ENCODE measurements around the gene PEDS1.
A peak's percentile ranks its signal among the peaks of the same experiment; 100 is the strongest.

The PEDS1 gene

DNA sequence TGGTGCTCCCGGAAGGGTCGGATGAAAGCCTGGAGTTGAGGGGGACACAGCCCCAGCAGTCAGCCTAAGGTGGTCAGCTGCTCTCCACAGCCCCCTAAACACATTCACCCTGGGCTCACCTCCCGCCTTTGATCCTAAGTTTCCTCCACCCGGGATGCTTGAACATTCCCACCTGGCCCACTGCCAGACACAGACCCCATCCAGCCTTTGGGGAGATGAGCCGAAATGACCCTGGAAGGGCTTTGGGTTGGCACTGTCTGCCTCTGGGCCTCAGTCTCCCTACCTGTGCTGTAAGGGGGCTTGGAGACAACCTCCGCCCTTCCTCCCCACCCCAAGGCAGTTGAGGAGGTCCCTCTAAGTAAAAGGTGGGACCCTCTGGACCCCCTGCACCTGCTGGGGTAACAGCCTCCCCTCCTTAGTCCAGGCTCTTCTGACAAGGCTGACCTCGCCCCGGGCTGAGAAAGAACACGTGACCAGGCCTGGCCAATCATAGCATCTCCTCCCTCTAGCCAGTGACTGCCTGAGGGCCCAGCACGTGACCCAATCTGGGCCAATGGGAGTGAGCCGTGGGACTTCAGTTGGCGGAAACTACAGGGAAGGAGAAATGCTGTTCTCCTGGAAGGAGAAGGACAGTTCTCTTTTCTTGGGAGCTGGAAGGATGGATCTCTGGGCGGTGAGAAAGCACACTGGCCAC lies 23.7 kb downstream of the PEDS1 start:
- Histone ChIP-seq H3K27me3 (ENCODE audit: insufficient read depth, low read length) (no peaks in the 10 kb centered on the region), H3K4me3 (ENCODE audit: low read length) (no peak overlapping the region), H3K9me3 (ENCODE audit: low read length) (no peaks in the 10 kb centered on the region), H2AFZ (ENCODE audit: low read depth, low read length) (no peak overlapping the region), H3K4me1 (ENCODE audit: insufficient read depth, low read length) (no peaks in the 10 kb centered on the region), H3K36me3 (ENCODE audit: insufficient read depth, low read length) (peaks cover 59% of the 10 kb centered on the region)

DNA sequence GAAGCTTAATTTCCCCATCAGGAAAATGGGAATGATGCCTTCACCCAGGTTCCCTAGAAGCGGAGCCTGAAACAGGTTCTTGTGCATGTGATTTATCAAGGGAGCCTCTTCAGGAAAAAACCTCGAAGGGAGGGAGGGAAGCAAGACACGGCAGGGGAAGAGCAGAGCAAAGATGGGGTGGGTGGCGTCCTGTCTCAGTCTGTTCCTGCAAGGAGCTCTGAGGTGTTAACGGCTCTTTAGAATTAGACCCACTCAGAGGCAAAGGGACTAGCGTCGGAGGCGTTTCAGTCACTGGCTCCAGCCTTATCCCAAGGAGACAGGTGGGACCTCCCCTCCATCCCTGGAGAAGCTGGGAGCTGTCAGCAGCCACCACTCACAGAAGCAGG lies 25.0 kb downstream of the PEDS1 start:
- Histone ChIP-seq H3K4me1 (ENCODE audit: insufficient read depth, low read length) (no peaks in the 10 kb centered on the region), H3K27me3 (ENCODE audit: insufficient read depth, low read length) (no peaks in the 10 kb centered on the region), H3K9me3 (ENCODE audit: low read length) (no peaks in the 10 kb centered on the region), H2AFZ (ENCODE audit: low read depth, low read length) (no peak overlapping the region), H3K4me3 (ENCODE audit: low read length) (no peak overlapping the region), H3K36me3 (ENCODE audit: insufficient read depth, low read length) (peaks cover 68% of the 10 kb centered on the region)

DNA sequence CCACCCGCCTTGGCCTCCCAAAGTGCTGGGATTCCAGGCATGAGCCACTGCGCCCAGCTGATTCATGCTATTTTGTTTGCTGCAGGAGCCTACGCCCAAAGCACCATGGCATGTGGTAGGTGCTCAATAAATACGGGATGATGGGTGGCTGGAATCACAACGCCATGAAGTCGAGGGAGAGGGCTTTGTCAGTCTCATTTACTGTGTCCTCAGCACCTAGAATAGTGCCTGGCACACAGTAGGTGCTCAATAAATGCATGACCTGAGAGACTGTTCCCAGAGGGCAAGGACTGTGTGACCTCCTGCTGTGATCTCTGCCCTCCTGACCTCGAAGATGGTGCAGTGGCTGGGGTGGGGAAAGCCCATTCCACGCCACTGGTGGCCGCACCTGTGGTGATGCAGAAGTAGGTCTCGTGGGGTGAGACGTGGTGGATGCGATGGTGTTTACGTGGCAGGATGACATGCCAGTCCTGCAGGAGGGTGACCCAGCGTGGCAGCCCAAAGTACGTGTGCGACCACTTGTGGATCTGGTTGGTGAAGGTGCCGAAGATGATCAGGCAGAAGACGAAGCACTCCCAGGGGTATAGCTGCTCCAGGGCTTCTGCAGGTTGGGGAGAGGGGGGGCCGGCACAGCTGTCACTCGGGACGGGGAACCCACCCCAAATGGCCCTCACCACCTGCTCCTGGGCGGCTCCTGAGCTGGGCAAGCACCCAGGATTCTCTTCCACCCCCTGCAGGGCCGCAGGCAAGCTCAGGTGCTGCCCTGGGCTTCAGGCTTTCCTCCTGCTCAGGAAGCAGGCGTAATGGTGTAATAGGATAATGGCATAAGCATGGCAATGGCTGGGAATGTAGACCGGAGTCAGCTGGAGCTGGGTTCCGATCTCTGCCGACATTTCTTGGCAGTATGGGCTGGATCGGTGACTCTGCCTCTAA lies 25.7 kb downstream of the PEDS1 start:
- Histone ChIP-seq H3K4me3 (ENCODE audit: low read length) (no peak overlapping the region), H2AFZ (ENCODE audit: low read depth, low read length) (no peak overlapping the region), H3K27me3 (ENCODE audit: insufficient read depth, low read length) (no peaks in the 10 kb centered on the region), H3K9me3 (ENCODE audit: low read length) (no peaks in the 10 kb centered on the region), H3K4me1 (ENCODE audit: insufficient read depth, low read length) (no peaks in the 10 kb centered on the region), H3K36me3 (ENCODE audit: insufficient read depth, low read length) (peaks cover 68% of the 10 kb centered on the region)

DNA sequence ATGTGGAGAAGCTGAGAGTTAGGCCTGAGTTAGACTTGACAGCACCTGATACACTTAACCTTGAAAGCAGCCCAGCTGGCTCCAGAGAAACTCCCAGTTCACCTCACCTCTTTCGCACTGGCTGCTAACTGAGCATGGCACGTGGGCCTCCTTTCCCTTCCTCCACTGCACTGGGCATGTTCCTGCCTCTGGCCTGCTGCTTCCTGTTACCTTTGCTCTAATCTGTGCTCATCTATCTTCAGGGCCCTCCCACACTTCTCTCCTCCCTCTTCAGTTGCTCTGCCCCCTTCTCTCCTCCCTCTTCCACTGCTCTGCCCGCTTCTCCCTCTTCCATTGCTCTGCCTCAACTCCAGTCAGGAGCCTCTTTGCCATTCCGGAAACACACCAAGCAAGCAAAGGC lies 26.9 kb downstream of the PEDS1 start:
- Histone ChIP-seq H3K36me3 (ENCODE audit: insufficient read depth, low read length) (peaks cover 62% of the 10 kb centered on the region), H2AFZ (ENCODE audit: low read depth, low read length) (no peak overlapping the region)

DNA sequence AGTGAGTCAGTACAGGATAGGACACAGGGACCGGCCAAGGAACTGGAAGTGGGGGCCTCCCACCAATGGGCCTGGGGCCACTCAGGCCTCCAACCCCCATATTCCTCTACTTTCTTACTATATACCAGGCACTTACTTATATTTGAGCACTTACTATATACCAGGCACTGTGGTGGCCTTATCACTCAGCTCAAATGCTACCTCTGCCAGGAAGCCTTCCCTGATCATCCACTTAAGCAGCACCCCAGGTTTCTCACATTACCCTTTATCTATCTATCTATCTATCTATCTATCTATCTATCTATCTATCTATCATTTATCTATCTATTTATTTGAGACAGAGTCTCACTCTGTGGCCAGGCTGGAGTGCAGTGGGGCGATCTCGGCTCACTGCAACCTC lies 28.2 kb downstream of the PEDS1 start:
- H3K9me3 ChIP-seq (ENCODE audit: low read length): no peaks in the 10 kb centered on the region
- H2AFZ ChIP-seq (ENCODE audit: low read depth, low read length): no peak overlapping the region
- no peaks in the 10 kb centered on the region for H3K27me3 ChIP-seq (ENCODE audit: insufficient read depth, low read length)
- H3K36me3 ChIP-seq (ENCODE audit: insufficient read depth, low read length): peaks cover 55% of the 10 kb centered on the region
- H3K4me3 ChIP-seq (ENCODE audit: low read length): no peak overlapping the region
- peaks cover 2% of the 10 kb centered on the region for H3K4me1 ChIP-seq (ENCODE audit: insufficient read depth, low read length)

More for the DNA sequence above, 26.9 kb downstream of the PEDS1 start:
- Histone ChIP-seq H3K27me3 (ENCODE audit: insufficient read depth, low read length) (no peaks in the 10 kb centered on the region), H3K4me3 (ENCODE audit: low read length) (no peak overlapping the region), H3K4me1 (ENCODE audit: insufficient read depth, low read length) (no peaks in the 10 kb centered on the region), H3K9me3 (ENCODE audit: low read length) (no peaks in the 10 kb centered on the region)

DNA sequence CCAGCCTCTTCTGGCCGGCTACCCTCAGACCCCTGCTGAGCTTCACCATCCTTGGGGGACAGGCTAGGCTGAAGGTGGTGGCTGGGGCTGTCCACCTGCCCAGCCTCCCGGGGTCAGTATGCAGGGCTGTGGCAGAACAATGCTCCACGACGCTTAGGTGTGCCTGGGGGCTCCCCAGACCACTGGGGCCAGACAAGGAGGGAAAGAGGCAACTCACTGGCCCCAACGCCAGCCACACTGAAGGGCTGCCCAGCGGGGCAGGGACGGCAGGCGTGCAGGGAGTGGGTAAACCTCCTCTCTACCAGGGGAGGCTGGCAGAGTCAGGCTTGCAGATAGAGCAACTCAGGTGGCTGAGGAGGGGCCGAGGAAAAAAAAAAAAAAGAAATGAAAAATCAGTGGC lies 29.0 kb downstream of the PEDS1 start:
- H3K36me3 ChIP-seq (ENCODE audit: insufficient read depth, low read length): peaks cover 48% of the 10 kb centered on the region
- H2AFZ ChIP-seq (ENCODE audit: low read depth, low read length): no peak overlapping the region
- no peak overlapping the region for H3K4me3 ChIP-seq (ENCODE audit: low read length)
- H3K27me3 ChIP-seq (ENCODE audit: insufficient read depth, low read length): no peaks in the 10 kb centered on the region
- peaks cover 2% of the 10 kb centered on the region for H3K4me1 ChIP-seq (ENCODE audit: insufficient read depth, low read length)
- H3K9me3 ChIP-seq (ENCODE audit: low read length): no peaks in the 10 kb centered on the region

DNA sequence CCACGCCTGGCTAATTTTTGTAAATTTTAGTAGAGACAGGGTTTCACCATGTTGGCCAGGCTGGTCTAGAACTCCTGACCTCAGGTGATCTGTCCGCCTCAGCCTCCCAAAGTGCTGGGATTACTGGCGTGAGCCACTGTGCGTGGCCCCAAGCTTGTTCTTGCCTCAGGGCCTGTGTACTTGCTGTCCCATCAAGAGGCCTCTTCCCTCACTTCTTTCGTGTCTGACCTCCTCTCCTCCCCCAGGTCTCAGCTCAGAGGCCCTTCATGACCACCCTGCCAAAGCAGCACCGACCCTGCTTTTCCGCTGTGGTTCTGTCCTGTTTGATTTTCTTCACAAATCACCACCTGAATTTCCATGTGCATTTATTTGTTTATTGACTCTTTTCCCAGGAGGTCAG lies 30.1 kb downstream of the PEDS1 start:
- Histone ChIP-seq H3K36me3 (ENCODE audit: insufficient read depth, low read length) (peaks cover 39% of the 10 kb centered on the region), H3K4me3 (ENCODE audit: low read length) (no peak overlapping the region), H3K4me1 (ENCODE audit: insufficient read depth, low read length) (peaks cover 2% of the 10 kb centered on the region), H2AFZ (ENCODE audit: low read depth, low read length) (no peak overlapping the region), H3K9me3 (ENCODE audit: low read length) (no peaks in the 10 kb centered on the region), H3K27me3 (ENCODE audit: insufficient read depth, low read length) (no peaks in the 10 kb centered on the region)

DNA sequence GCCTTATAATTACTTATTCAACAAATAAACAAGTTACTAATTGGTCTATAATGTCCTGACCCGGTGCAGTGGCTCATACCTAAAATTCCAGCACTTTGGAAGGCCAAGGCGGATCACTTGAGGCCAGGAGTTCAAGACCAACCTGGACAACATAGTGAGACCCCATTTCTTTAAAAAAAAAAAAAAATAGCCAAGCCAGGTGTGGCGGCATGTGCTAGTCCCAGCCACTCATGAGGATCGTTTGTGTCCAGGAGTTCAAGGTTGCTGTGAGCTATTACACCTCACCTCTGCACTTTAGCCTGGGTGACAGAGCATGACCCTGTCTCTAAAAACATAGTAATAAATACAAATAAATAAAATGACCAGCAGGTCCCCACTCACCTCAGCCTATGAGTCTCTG lies 30.8 kb downstream of the PEDS1 start:
- peaks cover 33% of the 10 kb centered on the region for H3K36me3 ChIP-seq (ENCODE audit: insufficient read depth, low read length)
- H2AFZ ChIP-seq (ENCODE audit: low read depth, low read length): no peak overlapping the region
- H3K4me3 ChIP-seq (ENCODE audit: low read length): no peak overlapping the region
- no peaks in the 10 kb centered on the region for H3K27me3 ChIP-seq (ENCODE audit: insufficient read depth, low read length)
- peaks cover 2% of the 10 kb centered on the region for H3K4me1 ChIP-seq (ENCODE audit: insufficient read depth, low read length)
- H3K9me3 ChIP-seq (ENCODE audit: low read length): no peaks in the 10 kb centered on the region

DNA sequence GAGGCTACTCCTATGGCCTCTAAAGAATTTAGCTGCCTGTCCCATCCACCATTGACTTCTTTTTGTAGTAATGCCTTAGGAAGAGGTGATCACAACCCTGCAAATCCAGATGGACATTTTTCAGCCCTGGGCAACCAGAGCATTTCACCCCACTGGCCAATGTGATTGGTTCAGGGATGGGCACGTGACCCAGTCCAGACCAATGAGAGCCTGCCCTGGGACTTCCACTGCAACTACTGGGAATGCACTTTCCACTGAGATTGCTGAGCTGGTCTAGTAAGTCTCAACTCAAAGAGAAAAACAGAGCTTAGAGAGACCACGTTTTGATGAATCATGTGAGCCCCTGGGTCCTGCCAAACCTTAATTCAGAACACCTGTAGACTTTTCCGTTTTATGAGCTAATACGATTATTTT lies 31.7 kb downstream of the PEDS1 start:
- peaks cover 26% of the 10 kb centered on the region for H3K36me3 ChIP-seq (ENCODE audit: insufficient read depth, low read length)
- H2AFZ ChIP-seq (ENCODE audit: low read depth, low read length): no peak overlapping the region
- H3K4me1 ChIP-seq (ENCODE audit: insufficient read depth, low read length): peaks cover 2% of the 10 kb centered on the region
- no peaks in the 10 kb centered on the region for H3K9me3 ChIP-seq (ENCODE audit: low read length)
- H3K27me3 ChIP-seq (ENCODE audit: insufficient read depth, low read length): no peaks in the 10 kb centered on the region
- no peak overlapping the region for H3K4me3 ChIP-seq (ENCODE audit: low read length)

DNA sequence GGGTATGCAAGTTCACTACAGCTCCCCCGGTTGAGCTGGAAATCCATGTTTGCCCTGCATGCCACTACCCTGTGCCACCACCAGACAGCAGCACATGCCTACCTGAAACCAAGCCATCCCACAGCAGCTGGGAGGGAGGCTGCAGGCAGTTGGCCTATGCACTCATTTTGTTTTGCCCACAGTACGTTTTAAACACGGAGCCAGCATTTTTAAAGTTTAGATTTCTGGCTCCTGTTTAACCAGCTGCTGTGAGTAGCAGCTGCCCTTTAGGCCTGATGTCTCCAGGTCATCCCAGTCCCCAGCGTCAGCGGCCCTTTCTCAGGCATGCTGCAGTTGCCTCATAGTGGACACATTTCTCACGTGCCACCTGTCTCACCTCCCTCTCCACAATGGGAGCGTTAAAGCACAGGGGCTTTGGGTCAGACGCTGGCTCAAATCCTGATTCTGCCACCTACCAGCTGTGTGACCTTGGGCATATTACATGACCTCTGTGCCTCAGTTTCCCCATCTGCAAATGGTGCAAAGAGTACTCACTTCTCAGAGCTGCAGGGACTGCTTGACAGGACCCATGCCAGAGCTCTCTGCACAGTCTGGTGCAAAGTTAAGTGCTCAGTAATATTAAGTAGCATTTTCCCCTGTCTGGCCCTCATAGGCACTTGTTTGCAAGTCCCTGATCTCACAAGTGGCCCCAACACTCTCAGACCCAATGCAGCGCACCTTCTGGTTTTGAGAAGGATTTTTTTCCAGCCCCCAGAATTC lies 32.4 kb downstream of the PEDS1 start:
- Histone ChIP-seq H2AFZ (ENCODE audit: low read depth, low read length) (no peak overlapping the region), H3K9me3 (ENCODE audit: low read length) (no peaks in the 10 kb centered on the region), H3K36me3 (ENCODE audit: insufficient read depth, low read length) (peaks cover 24% of the 10 kb centered on the region), H3K4me1 (ENCODE audit: insufficient read depth, low read length) (peaks cover 7% of the 10 kb centered on the region), H3K27me3 (ENCODE audit: insufficient read depth, low read length) (no peaks in the 10 kb centered on the region), H3K4me3 (ENCODE audit: low read length) (no peak overlapping the region)

DNA sequence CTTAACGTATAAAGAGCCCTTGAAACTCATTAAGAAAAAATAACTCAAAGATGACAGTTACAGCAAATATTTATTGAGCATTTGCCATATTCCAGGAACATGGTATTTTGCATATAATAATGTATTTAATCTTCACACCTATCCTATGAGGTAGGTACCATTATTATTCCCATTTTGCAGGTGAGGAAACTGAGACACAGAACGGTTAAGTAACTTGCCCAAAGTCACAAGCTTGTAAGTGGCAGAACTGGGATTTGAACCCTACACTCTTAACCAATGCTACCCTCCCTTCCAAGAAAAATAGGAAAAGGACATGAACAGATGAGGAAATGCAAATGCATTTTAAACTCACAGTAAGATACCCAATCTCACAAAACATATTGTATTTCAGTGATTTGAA lies 35.3 kb downstream of the PEDS1 start:
- Histone ChIP-seq H3K27me3 (ENCODE audit: insufficient read depth, low read length) (no peaks in the 10 kb centered on the region), H3K4me1 (ENCODE audit: insufficient read depth, low read length) (peaks cover 19% of the 10 kb centered on the region), H3K9me3 (ENCODE audit: low read length) (no peaks in the 10 kb centered on the region), H3K4me3 (ENCODE audit: low read length) (no peak overlapping the region), H2AFZ (ENCODE audit: low read depth, low read length) (no peak overlapping the region), H3K36me3 (ENCODE audit: insufficient read depth, low read length) (no peaks in the 10 kb centered on the region)

DNA sequence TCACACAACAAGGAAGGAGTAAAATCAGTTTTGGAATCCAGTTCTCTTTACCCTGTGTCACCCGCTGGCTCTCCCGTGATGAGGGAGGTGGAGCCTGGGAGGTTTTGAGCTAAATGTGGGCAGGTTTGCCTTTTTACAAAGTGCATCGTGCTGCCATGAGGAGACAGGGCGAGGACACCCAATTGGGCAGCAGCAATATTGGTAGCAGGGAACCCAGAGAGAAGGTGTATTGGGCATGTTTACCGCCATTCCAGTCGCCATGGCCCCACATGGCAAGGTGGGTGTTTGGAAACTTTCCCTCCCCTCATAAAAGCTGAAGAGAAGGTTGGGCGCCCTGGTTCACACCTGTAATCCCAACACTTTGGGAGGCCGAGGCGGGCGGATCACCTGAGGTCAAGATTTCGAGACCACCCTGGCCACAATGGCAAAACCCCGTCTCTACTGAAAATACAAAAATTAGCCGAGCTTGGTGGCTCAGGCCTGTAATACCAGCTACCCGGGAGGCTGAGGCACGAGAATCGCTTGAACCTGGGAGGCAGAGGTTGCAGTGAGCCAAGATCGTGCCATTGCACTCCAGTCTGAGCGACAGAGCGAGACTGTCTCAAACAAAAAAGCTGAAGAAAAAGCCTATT lies 37.0 kb downstream of the PEDS1 start:
- Histone ChIP-seq H2AFZ (ENCODE audit: low read depth, low read length) (peak overlapping the region; percentile 59), H3K27me3 (ENCODE audit: insufficient read depth, low read length) (no peaks in the 10 kb centered on the region), H3K9me3 (ENCODE audit: low read length) (no peaks in the 10 kb centered on the region), H3K4me1 (ENCODE audit: insufficient read depth, low read length) (peaks cover 27% of the 10 kb centered on the region), H3K4me3 (ENCODE audit: low read length) (peak overlapping the region; percentile 73), H3K36me3 (ENCODE audit: insufficient read depth, low read length) (no peaks in the 10 kb centered on the region)

All from neuron (in vitro differentiated cells).